ENCODE measurements around the gene PRH2. TPM values are rescaled to one million over a fixed set of nuclear protein-coding genes. Genes with fewer than 3 reads are reported as not detected.
A peak's percentile ranks its signal among the peaks of the same experiment; 100 is the strongest.

PRH2 gene
- total RNA-seq, 2 experiments from 2014 or later: not detected

DNA sequence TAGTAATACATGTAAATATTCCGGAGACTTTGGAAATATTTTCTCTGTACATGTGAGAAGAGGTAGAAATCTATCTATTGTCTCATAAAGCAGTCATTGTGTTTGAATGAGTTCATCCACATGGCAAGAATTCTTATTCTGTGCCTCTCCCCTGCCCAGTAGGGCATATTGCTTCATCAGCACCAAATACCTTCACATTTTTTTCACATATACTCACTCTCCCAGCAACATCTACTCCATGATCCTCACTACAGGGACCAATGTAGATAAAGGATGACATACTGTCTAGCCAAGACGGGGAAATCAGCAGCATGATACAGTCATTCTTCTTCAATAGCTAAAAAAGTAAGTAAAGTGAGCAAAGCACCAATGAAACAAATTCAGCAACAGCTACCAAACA lies 11.4 kb downstream of the PRH2 start:
- CTCF ChIA-PET: interaction anchor here (1.2 kb wide), 1 partner anchor 259 kb away, joined by 4 read pairs; no protein-coding TSS in a partner anchor

DNA sequence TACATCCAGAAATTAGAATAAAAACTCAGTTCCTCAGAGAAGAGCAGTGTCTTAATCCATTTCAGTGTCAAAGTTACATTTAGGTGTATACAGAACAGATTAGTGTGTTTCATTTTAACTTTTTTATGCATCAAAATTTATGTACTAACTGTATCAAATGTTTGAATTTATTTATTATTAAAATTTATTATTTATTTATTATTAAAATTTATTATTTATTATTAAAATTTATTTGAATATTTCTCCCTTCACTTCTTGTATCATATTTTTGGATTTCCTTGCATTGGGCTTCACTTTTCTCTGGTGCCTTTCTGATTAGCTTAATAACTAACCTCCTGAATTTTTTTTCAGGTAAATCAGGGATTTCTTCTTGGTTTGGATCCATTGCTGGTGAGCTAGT lies 12.3 kb downstream of the PRH2 start:
- no peak for DNase-seq
- Mint-ChIP-seq H3K4me1 (ENCODE audit: low read depth) (peaks cover 8% of the 10 kb centered on the region), H3K27me3 (no peaks in the 10 kb centered on the region), H3K27ac (no peak overlapping the region), H3K9me3 (no peaks in the 10 kb centered on the region), H3K36me3 (ENCODE audit: low read depth) (peaks cover 4% of the 10 kb centered on the region), H3K4me3 (no peak overlapping the region)
- ATAC-seq: no peak
- POLR2A ChIA-PET: interaction anchor here (0.7 kb wide), 1 partner anchor 20 kb away, joined by 3 read pairs; no protein-coding TSS in a partner anchor
- CTCF ChIA-PET: interaction anchor here (1.2 to 1.4 kb wide), 2 partner anchors 27 to 258 kb away, joined by 3 to 4 read pairs; no protein-coding TSS in a partner anchor
- intact Hi-C loops (cut with micrococcal nuclease): no loop called here
- TF ChIP-seq, protein P1, sequence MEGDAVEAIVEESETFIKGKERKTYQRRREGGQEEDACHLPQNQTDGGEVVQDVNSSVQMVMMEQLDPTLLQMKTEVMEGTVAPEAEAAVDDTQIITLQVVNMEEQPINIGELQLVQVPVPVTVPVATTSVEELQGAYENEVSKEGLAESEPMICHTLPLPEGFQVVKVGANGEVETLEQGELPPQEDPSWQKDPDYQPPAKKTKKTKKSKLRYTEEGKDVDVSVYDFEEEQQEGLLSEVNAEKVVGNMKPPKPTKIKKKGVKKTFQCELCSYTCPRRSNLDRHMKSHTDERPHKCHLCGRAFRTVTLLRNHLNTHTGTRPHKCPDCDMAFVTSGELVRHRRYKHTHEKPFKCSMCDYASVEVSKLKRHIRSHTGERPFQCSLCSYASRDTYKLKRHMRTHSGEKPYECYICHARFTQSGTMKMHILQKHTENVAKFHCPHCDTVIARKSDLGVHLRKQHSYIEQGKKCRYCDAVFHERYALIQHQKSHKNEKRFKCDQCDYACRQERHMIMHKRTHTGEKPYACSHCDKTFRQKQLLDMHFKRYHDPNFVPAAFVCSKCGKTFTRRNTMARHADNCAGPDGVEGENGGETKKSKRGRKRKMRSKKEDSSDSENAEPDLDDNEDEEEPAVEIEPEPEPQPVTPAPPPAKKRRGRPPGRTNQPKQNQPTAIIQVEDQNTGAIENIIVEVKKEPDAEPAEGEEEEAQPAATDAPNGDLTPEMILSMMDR (IDR thresholded peaks at IDR 0.05): no peak

More for the DNA sequence above, 11.4 kb downstream of the PRH2 start:
- Mint-ChIP-seq H3K4me1 (ENCODE audit: low read depth) (peaks cover 8% of the 10 kb centered on the region), H3K4me3 (no peak overlapping the region), H3K36me3 (ENCODE audit: low read depth) (peaks cover 4% of the 10 kb centered on the region), H3K9me3 (no peaks in the 10 kb centered on the region), H3K27me3 (no peaks in the 10 kb centered on the region), H3K27ac (no peak overlapping the region)
- ATAC-seq (no peak), DNase-seq (no peak)
- POLR2A ChIA-PET: interaction anchor here (0.7 kb wide), 1 partner anchor 21 kb away, joined by 3 read pairs; no protein-coding TSS in a partner anchor
- intact Hi-C loops (cut with micrococcal nuclease): no loop called here
- TF ChIP-seq, protein P1 (IDR thresholded peaks at IDR 0.05): no peak

DNA sequence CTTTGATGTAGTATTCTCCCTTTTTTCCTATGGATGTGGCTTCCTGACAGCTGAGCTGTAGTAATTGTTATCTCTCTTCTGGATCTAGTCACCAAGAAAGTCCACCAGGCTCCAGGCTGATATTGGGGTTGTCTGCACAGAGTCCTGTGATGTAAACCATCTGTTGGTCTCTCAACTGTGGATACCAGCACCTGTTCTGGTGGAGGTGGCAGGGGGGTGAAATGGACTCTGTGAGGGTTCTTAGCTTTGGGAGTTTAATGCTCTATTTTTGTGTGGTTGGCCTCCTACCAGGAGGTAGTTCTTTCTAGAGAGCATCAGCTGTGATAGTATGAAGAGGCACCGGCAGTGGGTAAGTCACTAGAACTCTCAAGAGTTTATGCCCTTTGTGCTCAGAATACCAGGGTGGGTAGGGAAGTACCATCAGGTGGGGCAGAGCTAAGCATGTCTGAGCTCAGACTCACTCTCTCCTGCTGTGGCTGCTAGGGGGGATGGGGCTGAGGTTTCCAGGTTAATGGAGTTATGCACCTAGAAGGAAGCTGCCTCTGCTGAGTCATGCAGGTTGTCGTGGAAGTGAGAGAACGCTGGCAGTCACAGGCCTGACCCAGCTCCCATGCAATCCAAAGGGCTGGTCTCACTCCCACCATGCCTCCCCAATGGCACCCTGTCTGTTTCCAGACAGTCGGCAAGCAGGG lies 13.0 kb downstream of the PRH2 start:
- ATAC-seq: no peak
- intact Hi-C loops (cut with micrococcal nuclease): no loop called here
- H3K27me3 Mint-ChIP-seq: no peaks in the 10 kb centered on the region

DNA sequence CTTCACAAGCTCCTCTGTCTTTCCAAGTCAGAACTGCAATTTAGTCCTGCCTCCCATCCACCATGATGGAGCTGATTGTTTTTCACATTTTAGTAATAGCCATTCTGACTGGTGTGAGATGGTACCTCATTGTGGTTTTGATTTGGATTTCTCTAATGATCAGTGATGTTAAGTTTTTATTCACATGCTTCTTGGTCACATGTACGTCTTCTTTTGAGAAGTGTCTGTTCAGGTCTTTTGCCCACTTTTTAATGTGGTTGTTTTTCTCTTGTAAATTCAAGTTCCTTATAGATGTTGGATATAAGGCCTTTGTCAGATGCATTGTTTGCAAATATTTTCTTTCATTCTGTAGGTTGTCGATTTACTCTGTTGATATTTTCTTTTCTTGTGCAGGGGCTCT lies 14.1 kb downstream of the PRH2 start:
- Mint-ChIP-seq H3K4me3 (no peak overlapping the region), H3K4me1 (ENCODE audit: low read depth) (peaks cover 8% of the 10 kb centered on the region), H3K27me3 (no peaks in the 10 kb centered on the region), H3K36me3 (ENCODE audit: low read depth) (peaks cover 5% of the 10 kb centered on the region), H3K9me3 (peaks cover 7% of the 10 kb centered on the region), H3K27ac (no peak overlapping the region)
- TF ChIP-seq, protein P1 (IDR thresholded peaks at IDR 0.05): no peak
- ChIA-PET POLR2A (no interaction called here), CTCF (interaction anchor here (1.3 kb wide), 1 partner anchor 9 kb away, joined by 3 read pairs; no protein-coding TSS in a partner anchor)
- no peak for ATAC-seq
- no peak for DNase-seq
- intact Hi-C loops (cut with micrococcal nuclease): no loop called here

More for the DNA sequence above, 13.0 kb downstream of the PRH2 start:
- peak; percentile 9 for DNase-seq
- POLR2A ChIA-PET: no interaction called here
- CTCF ChIA-PET: interaction anchor here (0.7 to 1.4 kb wide), 3 partner anchors 9 to 472 kb away, joined by 3 read pairs; no protein-coding TSS in a partner anchor
- Mint-ChIP-seq H3K27ac (no peak overlapping the region), H3K36me3 (ENCODE audit: low read depth) (peaks cover 4% of the 10 kb centered on the region), H3K4me3 (no peak overlapping the region), H3K4me1 (ENCODE audit: low read depth) (peaks cover 8% of the 10 kb centered on the region), H3K9me3 (peaks cover 4% of the 10 kb centered on the region)
- TF ChIP-seq, protein P1 (IDR thresholded peaks at IDR 0.05): no peak

DNA sequence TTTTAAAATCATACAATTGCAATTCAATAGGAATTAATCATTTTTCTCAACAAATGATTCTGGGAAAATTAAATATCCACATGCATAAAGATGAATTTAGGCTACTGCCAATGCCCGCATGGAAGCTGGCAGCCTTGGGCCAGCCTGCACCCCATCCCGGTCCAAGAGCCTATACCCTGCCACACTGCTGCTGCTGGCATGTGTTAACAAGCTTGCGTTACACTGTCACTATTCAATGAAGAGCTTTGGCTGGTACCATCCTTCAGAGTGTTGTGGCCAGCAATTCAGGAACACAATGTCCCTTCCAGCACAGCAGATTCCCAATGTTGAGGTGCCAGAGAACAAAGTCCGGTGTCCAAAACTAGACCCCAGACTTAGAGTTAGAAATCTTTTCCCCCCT lies 23.6 kb downstream of the PRH2 start:
- H3K27me3 Mint-ChIP-seq: no peaks in the 10 kb centered on the region
- DNase-seq: no peak
- peaks cover 16% of the 10 kb centered on the region for H3K4me1 Mint-ChIP-seq (ENCODE audit: low read depth)
- CTCF ChIA-PET: interaction anchor here (1.1 kb wide), 1 partner anchor 247 kb away, joined by 3 read pairs; no protein-coding TSS in a partner anchor
- peaks cover 15% of the 10 kb centered on the region for H3K9me3 Mint-ChIP-seq
- TF ChIP-seq, protein P1 (IDR thresholded peaks at IDR 0.05): no peak
- no peak overlapping the region for H3K27ac Mint-ChIP-seq
- peaks cover 43% of the 10 kb centered on the region for H3K36me3 Mint-ChIP-seq (ENCODE audit: low read depth)
- POLR2A ChIA-PET: no interaction called here
- intact Hi-C loops (cut with micrococcal nuclease): no loop called here
- no peak overlapping the region for H3K4me3 Mint-ChIP-seq
- no peak for ATAC-seq
